Muscle layer of colon (tissue), 2 donors: ENCODE measurements around the gene BBS10.
"Not testable (repeated sequence)": the region's sequence is repeated elsewhere in the genome, so short reads cannot be mapped to it uniquely, and the experiment has no call there.

Experiments
- H3K27ac ChIP-seq: one replicate; pipeline ENCODE4 v1.7.0; 2013; ENCODE audit warnings: low read depth, mild to moderate bottlenecking, low read length, moderate library complexity
- H3K27me3 ChIP-seq, 2 donors: one replicate each; pipeline ENCODE4 v1.7.0; 2013; ENCODE audit warnings: low read length in 2 of 2, mild to moderate bottlenecking in 2 of 2; ENCODE audit not compliant: insufficient read depth in 2 of 2, control insufficient read depth in 1 of 2
- H3K36me3 ChIP-seq: one replicate; pipeline ENCODE4 v1.7.0; 2013; ENCODE audit warnings: mild to moderate bottlenecking, low read length; ENCODE audit not compliant: insufficient read depth
- H3K4me1 ChIP-seq: one replicate; pipeline ENCODE4 v1.7.0; 2013; ENCODE audit warnings: mild to moderate bottlenecking, low read length; ENCODE audit not compliant: insufficient read depth
- H3K4me3 ChIP-seq, 2 donors: one replicate each; pipeline ENCODE4 v1.7.0; 2013; ENCODE audit warnings: low read length in 2 of 2, low read depth in 1 of 2, mild to moderate bottlenecking in 1 of 2, moderate library complexity in 1 of 2
- H3K9ac ChIP-seq: one replicate; pipeline ENCODE4 v1.7.0; 2013; ENCODE audit warnings: low read length
- H3K9me3 ChIP-seq: one replicate; pipeline ENCODE4 v1.7.0; 2013; ENCODE audit warnings: mild to moderate bottlenecking, low read length
- donor health status: abdominal sarcoma.
- donor health status: Adenocarcinoma of cecum.

BBS10 gene

DNA sequence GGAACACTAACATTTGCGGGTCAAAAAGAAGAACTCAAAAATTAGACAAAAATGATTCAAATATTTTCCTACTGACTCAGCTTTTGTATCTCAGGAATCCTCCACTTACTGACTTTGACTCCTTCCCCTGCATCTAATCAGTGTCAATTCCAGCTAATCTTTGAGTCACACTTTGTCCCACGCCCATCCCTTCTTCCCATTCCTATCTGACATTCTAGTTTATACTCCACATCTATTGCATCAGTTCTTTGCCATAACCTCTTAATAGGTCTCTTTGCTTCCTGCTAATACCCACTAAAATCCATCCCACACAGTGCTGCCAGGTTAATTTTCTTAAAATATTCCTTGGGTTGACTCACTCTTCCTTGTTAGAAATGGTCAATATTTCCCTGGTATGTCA, 19.1 kb downstream of the BBS10 start:
- H3K27me3 ChIP-seq = no peaks in the 10 kb centered on the region
- H3K27ac ChIP-seq = no peak overlapping the region
- no peaks in the 10 kb centered on the region for H3K9me3 ChIP-seq
- no peak overlapping the region for H3K4me3 ChIP-seq
- H3K4me1 ChIP-seq = no peaks in the 10 kb centered on the region
- no peaks in the 10 kb centered on the region for H3K36me3 ChIP-seq
- no peak overlapping the region for H3K9ac ChIP-seq

DNA sequence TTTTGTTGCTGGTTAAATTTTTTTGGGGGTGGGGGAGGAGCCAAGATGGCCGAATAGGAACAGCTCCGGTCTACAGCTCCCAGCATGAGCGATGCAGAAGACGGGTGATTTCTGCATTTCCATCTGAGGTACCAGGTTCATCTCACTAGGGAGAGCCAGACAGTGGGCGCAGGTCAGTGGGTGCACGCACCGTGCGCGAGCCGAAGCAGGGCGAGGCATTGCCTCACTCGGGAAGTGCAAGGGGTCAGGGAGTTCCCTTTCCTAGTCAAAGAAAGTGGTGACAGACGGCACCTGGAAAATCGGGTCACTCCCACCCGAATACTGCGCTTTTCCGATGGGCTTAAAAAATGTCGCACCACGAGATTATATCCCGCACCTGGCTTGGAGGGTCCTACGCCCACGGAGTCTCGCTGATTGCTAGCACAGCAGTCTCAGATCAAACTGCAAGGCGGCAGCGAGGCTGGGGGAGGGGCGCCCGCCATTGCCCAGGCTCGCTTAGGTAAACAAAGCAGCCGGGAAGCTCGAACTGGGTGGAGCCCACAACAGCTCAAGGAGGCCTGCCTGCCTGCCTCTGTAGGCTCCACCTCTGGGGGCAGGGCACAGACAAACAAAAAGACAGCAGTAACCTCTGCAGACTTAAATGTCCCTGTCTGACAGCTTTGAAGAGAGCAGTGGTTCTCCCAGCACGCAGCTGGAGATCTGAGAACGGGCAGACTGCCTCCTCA, 28.5 kb downstream of the BBS10 start:
- H3K27me3 ChIP-seq, H3K4me3 ChIP-seq, H3K9me3 ChIP-seq, H3K9ac ChIP-seq, H3K27ac ChIP-seq, H3K36me3 ChIP-seq, H3K4me1 ChIP-seq: not testable (repeated sequence)

DNA sequence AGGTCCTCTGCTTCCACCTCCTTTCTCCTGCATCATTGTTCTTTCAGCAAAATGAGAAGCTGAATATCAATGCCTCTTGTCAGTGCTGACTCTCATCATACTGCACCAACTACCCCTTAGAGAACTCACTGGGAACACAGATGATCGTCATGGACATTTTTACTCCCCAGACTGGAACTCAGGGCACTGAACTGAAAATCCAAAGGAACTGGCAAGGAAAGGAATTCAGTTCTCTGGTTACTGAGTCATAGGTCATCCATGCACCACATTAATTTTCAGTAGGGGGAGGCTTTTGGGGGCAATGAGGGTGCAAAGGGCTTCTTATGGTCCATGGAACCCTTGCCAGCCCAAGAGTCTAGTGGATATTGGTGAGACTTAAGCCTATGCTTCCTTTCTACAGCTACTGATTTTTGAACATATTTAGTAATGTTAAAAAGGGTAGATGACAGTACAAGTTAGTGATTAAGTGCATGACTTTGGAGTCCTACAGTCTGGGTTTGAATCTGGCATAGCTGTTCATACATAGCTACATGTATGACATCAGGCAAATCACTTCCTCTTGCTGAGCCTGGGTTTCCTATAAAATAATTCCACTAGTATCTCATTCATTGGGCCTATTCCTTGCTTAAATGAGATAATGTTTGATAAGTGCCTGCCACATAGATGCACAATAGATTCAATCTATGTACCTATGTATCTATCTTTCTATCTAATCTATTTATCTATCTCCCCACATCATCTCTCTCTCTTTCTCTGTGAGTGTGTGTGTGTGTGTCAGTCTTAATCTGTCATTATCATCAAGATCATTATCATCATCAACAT, 29.2 kb downstream of the BBS10 start:
- no peak overlapping the region for H3K27ac ChIP-seq
- H3K36me3 ChIP-seq = no peaks in the 10 kb centered on the region
- H3K27me3 ChIP-seq = no peaks in the 10 kb centered on the region
- H3K4me3 ChIP-seq = no peak overlapping the region
- no peak overlapping the region for H3K9ac ChIP-seq
- H3K4me1 ChIP-seq = no peaks in the 10 kb centered on the region
- H3K9me3 ChIP-seq = no peaks in the 10 kb centered on the region

DNA sequence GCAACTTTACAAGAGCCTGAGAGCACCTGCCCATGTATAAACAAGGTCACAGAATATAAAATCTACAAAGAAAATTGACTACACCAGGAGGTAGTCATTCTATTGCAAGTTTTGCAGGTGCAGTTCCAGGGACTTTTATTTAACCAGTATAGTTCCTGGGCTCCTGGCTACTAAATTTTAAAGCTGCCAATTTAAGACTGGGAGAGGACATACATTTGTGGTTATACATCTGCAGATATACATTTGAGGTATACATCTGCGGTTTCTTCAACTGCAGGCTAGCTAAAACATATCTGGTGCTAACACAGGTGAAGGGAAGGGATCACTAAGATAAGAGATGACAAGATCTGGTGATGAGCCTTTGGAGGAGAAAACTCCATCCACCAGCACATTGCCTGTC, 30.2 kb downstream of the BBS10 start:
- Histone ChIP-seq H3K27ac (no peak overlapping the region), H3K9me3 (no peaks in the 10 kb centered on the region), H3K27me3 (no peaks in the 10 kb centered on the region), H3K36me3 (no peaks in the 10 kb centered on the region), H3K9ac (no peak overlapping the region), H3K4me1 (no peaks in the 10 kb centered on the region), H3K4me3 (no peak overlapping the region)

DNA sequence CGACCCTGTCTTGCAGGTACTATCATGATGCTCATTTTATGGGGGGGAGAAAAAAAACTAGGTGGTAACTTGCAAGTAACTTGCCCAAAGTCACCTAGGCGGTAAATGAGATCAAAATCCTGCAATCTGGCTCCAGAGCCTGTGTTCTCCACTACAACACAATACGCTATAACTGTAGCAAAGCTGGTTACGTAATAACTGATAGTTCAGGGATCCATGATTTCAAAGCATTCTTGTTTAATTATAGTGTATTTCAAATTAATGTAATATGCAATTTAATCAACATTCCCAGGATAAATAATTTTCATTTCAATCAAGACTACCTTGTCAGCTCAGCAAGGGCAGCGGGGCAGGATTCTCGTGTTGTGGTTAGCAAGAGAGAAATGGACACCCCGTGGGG, 31.7 kb downstream of the BBS10 start:
- H3K9ac ChIP-seq = no peak overlapping the region
- H3K4me1 ChIP-seq = no peaks in the 10 kb centered on the region
- H3K4me3 ChIP-seq = no peak overlapping the region
- no peaks in the 10 kb centered on the region for H3K27me3 ChIP-seq
- no peak overlapping the region for H3K27ac ChIP-seq
- no peaks in the 10 kb centered on the region for H3K36me3 ChIP-seq
- no peaks in the 10 kb centered on the region for H3K9me3 ChIP-seq

DNA sequence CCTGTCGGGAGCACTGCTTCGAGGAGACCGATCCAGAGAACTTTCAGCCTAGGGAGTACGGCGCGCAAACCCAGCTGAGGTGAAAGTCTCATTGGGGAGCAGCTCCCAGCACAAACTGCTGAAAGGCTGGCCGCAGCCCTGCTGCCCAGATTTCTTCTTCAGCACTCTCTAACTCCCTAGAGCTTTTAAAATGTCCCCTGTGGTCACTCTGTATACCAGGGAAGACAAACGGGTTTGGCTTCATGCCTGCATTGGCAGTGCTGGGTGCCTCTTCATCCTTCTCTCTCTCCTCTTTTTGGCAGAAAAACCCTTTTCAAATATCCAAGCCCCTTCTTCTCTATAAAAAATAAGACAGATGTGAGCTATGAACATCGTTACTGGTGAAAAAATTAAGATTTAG, 34.9 kb downstream of the BBS10 start:
- no peaks in the 10 kb centered on the region for H3K27me3 ChIP-seq

DNA sequence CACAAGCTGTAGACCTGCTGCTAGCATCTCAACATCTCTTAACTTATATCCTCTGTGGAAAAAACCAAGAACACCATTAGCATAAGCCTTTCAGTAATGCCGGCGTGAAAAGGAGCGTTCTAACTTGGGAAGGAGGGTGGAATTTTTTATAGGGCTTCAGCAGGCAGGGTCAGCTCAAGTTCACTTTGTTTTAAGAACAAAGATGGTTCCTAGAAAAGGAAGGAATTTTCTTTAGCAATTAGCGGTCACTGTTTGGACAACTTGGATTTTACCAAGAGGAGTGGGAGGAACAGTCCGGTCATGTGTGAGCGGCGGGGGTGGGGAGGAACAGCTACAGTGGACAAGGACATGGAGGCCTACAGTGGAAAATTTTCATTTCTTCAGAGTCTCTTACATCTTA, 35.9 kb downstream of the BBS10 start:
- Histone ChIP-seq H3K4me3 (no peak overlapping the region), H3K9ac (no peak overlapping the region), H3K9me3 (no peaks in the 10 kb centered on the region), H3K36me3 (no peaks in the 10 kb centered on the region), H3K27me3 (no peaks in the 10 kb centered on the region), H3K27ac (no peak overlapping the region), H3K4me1 (no peaks in the 10 kb centered on the region)

More for the DNA sequence above, 34.9 kb downstream of the BBS10 start:
- Histone ChIP-seq H3K9me3 (no peaks in the 10 kb centered on the region), H3K4me1 (no peaks in the 10 kb centered on the region), H3K27ac (no peak overlapping the region), H3K9ac (no peak overlapping the region), H3K36me3 (no peaks in the 10 kb centered on the region), H3K4me3 (no peak overlapping the region)

DNA sequence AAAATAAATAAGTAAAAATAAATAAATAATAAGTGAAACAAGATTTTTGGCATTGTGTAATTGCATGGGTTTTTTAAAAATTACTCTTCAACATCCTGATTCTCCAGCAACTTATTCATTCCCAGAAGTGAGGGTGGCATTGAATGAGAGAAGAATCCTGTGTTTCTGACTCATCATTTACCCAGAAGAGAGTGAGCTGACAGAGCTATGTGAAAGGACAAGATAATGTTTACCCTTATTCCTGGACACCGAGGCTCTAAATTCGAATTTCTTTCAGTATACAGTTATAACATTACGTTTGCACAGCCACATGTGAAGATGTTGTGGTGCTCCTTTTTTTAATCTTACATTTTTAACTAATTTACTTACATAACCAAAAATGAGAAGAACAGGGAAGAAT, 36.4 kb downstream of the BBS10 start:
- no peaks in the 10 kb centered on the region for H3K4me1 ChIP-seq
- no peaks in the 10 kb centered on the region for H3K9me3 ChIP-seq
- no peak overlapping the region for H3K4me3 ChIP-seq
- no peak overlapping the region for H3K9ac ChIP-seq
- H3K27me3 ChIP-seq = no peaks in the 10 kb centered on the region
- no peak overlapping the region for H3K27ac ChIP-seq
- H3K36me3 ChIP-seq = no peaks in the 10 kb centered on the region

DNA sequence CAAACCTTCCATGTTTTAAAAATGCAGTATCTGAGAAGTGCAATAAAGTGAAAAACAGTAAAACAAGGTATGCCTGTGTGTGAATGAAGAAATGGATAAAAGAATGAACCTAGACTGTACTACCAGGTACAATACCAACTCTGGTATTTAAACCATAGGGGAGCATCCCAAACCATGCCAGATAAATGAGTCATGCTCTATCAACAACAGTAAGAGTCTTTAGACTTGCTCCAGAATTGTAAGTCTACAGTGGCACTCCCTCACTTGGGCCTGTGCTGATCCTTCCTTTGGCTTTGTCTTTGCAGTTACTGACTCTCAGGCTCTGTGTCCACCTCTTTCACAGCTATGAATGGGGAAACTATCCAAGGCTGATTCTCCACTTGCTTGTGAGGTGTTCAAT, 38.1 kb downstream of the BBS10 start:
- H3K36me3 ChIP-seq = no peaks in the 10 kb centered on the region
- no peaks in the 10 kb centered on the region for H3K9me3 ChIP-seq
- H3K9ac ChIP-seq = no peak overlapping the region
- no peaks in the 10 kb centered on the region for H3K27me3 ChIP-seq
- no peaks in the 10 kb centered on the region for H3K4me1 ChIP-seq
- H3K4me3 ChIP-seq = no peak overlapping the region
- no peak overlapping the region for H3K27ac ChIP-seq

DNA sequence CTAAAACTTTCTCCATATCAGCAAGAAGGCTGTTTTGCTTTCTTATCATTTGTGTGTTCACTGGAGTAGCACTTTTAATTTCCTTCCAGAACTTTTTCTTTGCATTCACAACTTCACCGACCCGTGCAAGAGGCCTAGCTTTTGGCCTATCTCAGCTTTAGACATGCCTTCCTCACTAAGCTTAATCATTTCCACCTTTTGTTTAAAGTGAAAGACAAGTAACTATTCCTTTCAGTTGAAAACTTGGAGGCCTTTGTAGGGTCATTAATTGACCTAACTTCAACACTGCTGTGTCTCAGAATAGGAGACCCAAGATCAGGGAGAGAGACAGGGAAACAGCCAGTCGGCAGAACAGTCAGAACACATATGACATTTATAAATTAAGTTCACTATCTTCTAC, 39.3 kb downstream of the BBS10 start:
- no peaks in the 10 kb centered on the region for H3K27me3 ChIP-seq
- no peaks in the 10 kb centered on the region for H3K36me3 ChIP-seq
- H3K9me3 ChIP-seq = no peaks in the 10 kb centered on the region
- no peaks in the 10 kb centered on the region for H3K4me1 ChIP-seq
- no peak overlapping the region for H3K4me3 ChIP-seq
- H3K27ac ChIP-seq = no peak overlapping the region
- H3K9ac ChIP-seq = no peak overlapping the region

DNA sequence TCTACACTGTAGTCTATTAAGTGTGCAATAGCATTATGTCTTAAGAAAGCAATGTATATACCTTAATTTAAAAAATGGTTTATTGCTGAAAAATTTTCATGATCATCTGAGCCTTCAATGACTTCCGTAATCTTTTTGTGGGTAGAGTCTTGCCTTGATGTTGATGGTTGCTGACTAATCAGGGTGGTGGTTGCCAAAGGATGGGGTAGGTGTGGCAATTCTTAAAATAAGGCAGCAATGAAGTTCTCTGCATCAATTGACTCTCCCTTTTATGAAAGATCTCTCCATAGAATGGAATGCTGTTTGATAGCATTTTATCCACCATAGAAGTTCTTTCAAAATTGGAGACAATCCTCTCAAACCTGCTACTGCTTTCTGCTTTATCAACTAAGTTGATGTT, 41.1 kb downstream of the BBS10 start:
- Histone ChIP-seq H3K27ac (no peak overlapping the region), H3K4me1 (no peaks in the 10 kb centered on the region), H3K9ac (no peak overlapping the region), H3K9me3 (no peaks in the 10 kb centered on the region), H3K27me3 (no peaks in the 10 kb centered on the region), H3K4me3 (no peak overlapping the region), H3K36me3 (no peaks in the 10 kb centered on the region)

DNA sequence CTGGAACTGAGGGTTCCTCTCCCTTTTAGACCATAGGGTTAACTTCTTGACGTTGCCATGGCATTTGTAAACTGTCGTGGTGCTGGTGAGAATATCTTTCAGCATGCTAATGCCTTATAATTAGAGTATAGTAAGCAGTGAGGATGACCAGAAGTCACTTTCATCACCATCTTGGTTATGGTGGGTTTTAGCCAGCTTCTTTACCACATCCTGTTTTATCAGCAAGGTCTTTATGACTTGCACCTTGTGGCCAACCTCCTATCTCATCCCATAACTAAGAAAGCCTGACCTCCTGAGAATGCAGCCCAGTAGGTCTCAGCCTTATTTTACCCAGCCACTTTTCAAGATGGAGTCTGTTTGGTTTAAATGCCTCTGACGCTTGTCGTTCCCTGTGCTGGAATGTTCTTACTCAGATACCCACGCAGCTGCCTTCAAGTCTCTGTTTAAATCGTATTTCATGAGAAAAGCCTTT, 44.2 kb downstream of the BBS10 start:
- no peaks in the 10 kb centered on the region for H3K4me1 ChIP-seq
- H3K27me3 ChIP-seq = no peaks in the 10 kb centered on the region
- no peak overlapping the region for H3K27ac ChIP-seq
- H3K36me3 ChIP-seq = no peaks in the 10 kb centered on the region
- no peak overlapping the region for H3K4me3 ChIP-seq
- no peak overlapping the region for H3K9ac ChIP-seq
- no peaks in the 10 kb centered on the region for H3K9me3 ChIP-seq
